ENCODE results near the gene GFY. TPM values are rescaled to one million over a fixed set of nuclear protein-coding genes. Genes with fewer than 3 reads are reported as not detected.

GFY gene
- total RNA-seq, 2 donors from 2014 or later, result 0.18 TPM; not detected in 1

DNA sequence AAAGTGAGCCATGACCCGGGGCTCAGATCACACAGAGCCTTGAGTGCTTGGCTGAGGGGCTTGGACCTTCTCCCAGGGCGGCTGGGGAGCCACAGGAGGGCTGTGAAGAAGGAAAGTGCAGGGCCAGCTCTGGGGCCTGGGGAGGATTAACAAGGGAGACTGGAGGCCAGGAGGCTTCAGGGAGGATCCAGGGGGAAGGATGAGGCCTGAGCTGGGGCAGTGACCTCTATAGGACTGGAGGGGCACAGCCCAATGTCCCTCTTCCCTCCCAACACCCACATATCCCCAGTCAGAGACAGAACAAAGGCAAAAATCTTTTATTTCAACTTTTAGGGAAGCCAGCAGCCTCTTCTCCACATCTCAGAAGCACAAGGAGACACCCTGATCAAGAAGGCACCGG, 20.8 kb downstream of the GFY start:
- peaks cover 17% of the 10 kb centered on the region for H3K27me3 Mint-ChIP-seq (ENCODE audit: insufficient read depth)
- H3K27me3 ChIP-seq (ENCODE audit: control insufficient read depth, insufficient read depth, low read length, poor library complexity, severe bottlenecking), result peaks cover 17% of the 10 kb centered on the region
- no peaks in the 10 kb centered on the region for H3K9me3 Mint-ChIP-seq
- H3K4me3 Mint-ChIP-seq, result no peak overlapping the region
- DNase-seq, result no peak
- TF ChIP-seq CTCF (conservative IDR thresholded peaks at IDR 0.05), result peak; percentile 25
- peaks cover 47% of the 10 kb centered on the region for H3K36me3 Mint-ChIP-seq (ENCODE audit: low read depth)
- no peak overlapping the region for H3K9ac ChIP-seq (ENCODE audit: extremely low read depth, low read length, poor library complexity, severe bottlenecking)
- H3K27ac ChIP-seq (ENCODE audit: low read depth, low read length), result no peak overlapping the region
- H3K9me3 ChIP-seq (ENCODE audit: control insufficient read depth, low read length), result no peaks in the 10 kb centered on the region
- H3K4me1 ChIP-seq (ENCODE audit: control insufficient read depth, insufficient read depth, low read length), result no peaks in the 10 kb centered on the region
- 69 to 74% methylated on average over 3 of the region's 3 CpGs for WGBS, 2 experiments (ENCODE audit: insufficient coverage in 1 of 2, insufficient read length in 1 of 2)
- peaks cover 31% of the 10 kb centered on the region for H3K36me3 ChIP-seq (ENCODE audit: control insufficient read depth, insufficient read depth, low read length)
- no peak overlapping the region for H3K27ac Mint-ChIP-seq
- H3K4me3 ChIP-seq (ENCODE audit: low read length), result no peak overlapping the region
- peaks cover 6% of the 10 kb centered on the region for H3K4me1 Mint-ChIP-seq

GRCh38 chr19:49447485-49448431, 22.6 kb downstream of the GFY start:
- Mint-ChIP-seq H3K27ac (no peak overlapping the region), H3K36me3 (ENCODE audit: low read depth) (peaks cover 47% of the 10 kb centered on the region), H3K4me3 (no peak overlapping the region), H3K9me3 (peaks cover 1% of the 10 kb centered on the region), H3K4me1 (peaks cover 6% of the 10 kb centered on the region), H3K27me3 (ENCODE audit: insufficient read depth) (peaks cover 2% of the 10 kb centered on the region)
- Histone ChIP-seq H3K27me3 (ENCODE audit: control insufficient read depth, insufficient read depth, low read length, poor library complexity, severe bottlenecking) (no peaks in the 10 kb centered on the region), H3K9ac (ENCODE audit: extremely low read depth, low read length, poor library complexity, severe bottlenecking) (no peak overlapping the region), H3K4me3 (ENCODE audit: low read length) (no peak overlapping the region), H3K27ac (ENCODE audit: low read depth, low read length) (no peak overlapping the region), H3K36me3 (ENCODE audit: control insufficient read depth, insufficient read depth, low read length) (peaks cover 31% of the 10 kb centered on the region), H3K9me3 (ENCODE audit: control insufficient read depth, low read length) (no peaks in the 10 kb centered on the region), H3K4me1 (ENCODE audit: control insufficient read depth, insufficient read depth, low read length) (no peaks in the 10 kb centered on the region)
- DNase-seq, result peak; percentile 93
- TF ChIP-seq CTCF (conservative IDR thresholded peaks at IDR 0.05), result no peak
- 94% methylated on average over 21 to 32 of the region's 32 CpGs for WGBS, 2 experiments (ENCODE audit: insufficient coverage in 1 of 2, insufficient read length in 1 of 2)

GRCh38 chr19:49448432-49448786, 23.2 kb downstream of the GFY start:
- TF ChIP-seq CTCF (conservative IDR thresholded peaks at IDR 0.05), result no peak
- Histone ChIP-seq H3K4me3 (ENCODE audit: low read length) (no peak overlapping the region), H3K9ac (ENCODE audit: extremely low read depth, low read length, poor library complexity, severe bottlenecking) (no peak overlapping the region), H3K36me3 (ENCODE audit: control insufficient read depth, insufficient read depth, low read length) (peaks cover 31% of the 10 kb centered on the region), H3K27me3 (ENCODE audit: control insufficient read depth, insufficient read depth, low read length, poor library complexity, severe bottlenecking) (no peaks in the 10 kb centered on the region), H3K4me1 (ENCODE audit: control insufficient read depth, insufficient read depth, low read length) (no peaks in the 10 kb centered on the region), H3K9me3 (ENCODE audit: control insufficient read depth, low read length) (no peaks in the 10 kb centered on the region), H3K27ac (ENCODE audit: low read depth, low read length) (no peak overlapping the region)
- peaks cover 47% of the 10 kb centered on the region for H3K36me3 Mint-ChIP-seq (ENCODE audit: low read depth)
- H3K9me3 Mint-ChIP-seq, result peaks cover 1% of the 10 kb centered on the region
- DNase-seq, result no peak
- H3K27ac Mint-ChIP-seq, result no peak overlapping the region
- no peak overlapping the region for H3K4me3 Mint-ChIP-seq
- peaks cover 6% of the 10 kb centered on the region for H3K4me1 Mint-ChIP-seq
- WGBS, 2 experiments (ENCODE audit: insufficient coverage in 1 of 2, insufficient read length in 1 of 2), result 96 to 99% methylated on average over 6 of the region's 6 CpGs
- no peaks in the 10 kb centered on the region for H3K27me3 Mint-ChIP-seq (ENCODE audit: insufficient read depth)
